ENCODE data around the gene PPP1R15B.
A peak's percentile ranks its signal among the peaks of the same experiment; 100 is the strongest.
"Not testable (repeated sequence)": the region's sequence is repeated elsewhere in the genome, so short reads cannot be mapped to it uniquely, and the experiment has no call there.

PPP1R15B gene

DNA sequence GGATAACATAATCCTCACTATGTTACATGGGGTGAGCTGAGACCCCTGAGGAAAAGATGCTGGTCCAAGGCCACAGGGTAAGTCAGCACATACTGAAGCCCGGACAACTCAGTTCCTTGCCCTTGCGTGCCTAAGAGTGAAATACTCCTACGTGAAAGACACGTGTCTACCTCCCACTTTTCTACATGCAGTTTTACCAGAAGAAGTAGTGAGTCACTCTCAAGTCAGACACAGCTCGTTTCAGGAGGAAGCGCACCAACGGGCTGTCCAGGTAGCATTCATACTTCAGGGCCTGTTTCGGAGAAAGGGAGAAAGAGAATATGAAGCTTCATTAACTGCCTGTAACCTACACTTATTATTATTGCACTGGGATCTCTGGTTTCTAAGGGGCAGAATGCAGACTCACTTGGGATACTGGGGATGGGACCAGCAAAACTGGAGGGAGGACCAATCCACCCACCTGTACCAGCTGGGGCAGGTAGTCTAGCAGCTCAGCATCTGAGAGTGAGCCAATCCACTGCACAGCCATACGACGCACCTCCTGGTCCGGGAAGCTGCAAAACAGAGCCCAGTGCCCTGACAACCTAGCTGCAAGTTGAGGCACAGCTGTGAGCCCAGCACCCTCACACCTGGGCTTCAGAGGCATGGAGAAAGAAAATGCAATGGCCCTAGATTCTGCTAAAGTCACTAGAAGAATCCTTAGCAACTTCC, 32.4 kb upstream of the PPP1R15B start:
- no peak for DNase-seq

DNA sequence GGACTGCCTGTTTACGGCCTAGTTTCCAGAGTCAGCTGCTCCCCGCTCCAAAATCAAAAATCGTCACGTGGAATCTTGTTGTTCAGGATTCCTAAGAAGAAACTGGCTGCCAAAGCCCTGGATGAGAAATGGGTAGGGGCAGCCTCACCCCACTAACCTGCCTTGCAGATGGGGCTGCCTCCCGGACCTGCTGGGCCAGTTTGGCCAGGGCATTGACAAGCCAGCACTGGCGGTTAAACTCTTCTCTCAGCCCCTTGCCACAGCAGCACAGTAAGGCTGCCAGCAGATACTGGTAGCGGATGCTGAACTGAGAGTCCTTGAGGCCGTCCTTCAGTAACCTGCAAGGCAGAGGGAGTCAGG, 31.6 kb upstream of the PPP1R15B start:
- DNase-seq, result no peak

DNA sequence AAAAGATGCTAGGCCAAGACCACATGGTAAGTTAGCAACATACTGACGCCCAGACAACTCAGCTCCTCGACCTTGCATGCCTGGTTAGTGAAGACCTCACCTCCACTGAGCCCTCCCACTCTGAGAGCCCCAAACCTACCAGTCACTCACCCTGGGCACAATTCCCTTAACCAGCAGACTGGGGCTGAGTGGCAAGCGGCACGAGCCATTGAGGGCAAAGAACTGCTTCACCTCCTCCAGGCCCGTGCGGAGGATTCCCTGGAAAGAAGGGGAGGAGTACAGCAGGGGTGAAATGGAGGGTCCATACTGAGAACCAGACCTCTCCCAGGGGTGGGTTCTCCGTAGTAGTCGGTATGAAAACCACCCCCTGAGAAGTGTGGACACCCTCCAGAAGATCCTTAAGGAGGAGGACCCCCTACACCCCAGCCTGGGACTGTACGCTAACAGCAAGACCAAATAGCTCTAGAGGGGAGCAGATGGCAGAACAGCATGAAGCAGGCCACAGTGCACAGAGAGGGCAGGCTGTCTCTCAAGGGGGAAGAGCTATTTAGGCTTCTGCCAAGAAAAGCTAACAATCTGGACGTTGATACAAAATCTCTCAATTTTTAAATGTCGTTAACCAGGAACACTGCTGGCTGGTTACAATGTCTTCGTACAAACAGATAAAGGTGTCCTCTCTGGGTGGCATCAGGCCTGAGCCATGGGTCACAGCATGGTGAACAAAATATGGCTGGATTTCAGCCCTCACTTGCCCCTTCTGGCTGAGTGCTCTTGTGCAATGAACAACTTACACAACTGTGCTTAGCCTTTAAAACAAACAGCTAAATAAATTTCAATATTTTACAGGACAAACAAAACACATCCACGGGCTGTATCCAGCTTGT, 31.0 kb upstream of the PPP1R15B start:
- peak; percentile 71 for DNase-seq

DNA sequence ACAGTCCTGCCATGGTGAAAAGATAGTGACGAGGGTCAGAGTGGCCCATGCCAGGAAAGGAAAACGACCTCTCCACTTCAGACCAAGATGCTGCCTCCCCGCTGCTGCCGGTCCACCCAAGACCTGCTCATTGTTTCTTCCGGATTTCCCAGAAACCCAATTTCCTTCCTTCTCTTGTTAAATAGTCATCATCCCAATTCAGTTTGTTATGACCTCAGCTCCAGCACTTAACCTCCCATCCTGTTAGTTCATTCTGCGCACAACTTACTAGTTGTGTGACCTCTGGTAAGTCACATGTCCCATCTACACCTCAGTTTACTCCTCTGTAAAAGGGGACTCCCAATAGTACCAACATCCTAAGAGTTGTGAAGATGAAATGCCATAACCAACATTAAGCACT, 29.9 kb upstream of the PPP1R15B start:
- no peak for DNase-seq

DNA sequence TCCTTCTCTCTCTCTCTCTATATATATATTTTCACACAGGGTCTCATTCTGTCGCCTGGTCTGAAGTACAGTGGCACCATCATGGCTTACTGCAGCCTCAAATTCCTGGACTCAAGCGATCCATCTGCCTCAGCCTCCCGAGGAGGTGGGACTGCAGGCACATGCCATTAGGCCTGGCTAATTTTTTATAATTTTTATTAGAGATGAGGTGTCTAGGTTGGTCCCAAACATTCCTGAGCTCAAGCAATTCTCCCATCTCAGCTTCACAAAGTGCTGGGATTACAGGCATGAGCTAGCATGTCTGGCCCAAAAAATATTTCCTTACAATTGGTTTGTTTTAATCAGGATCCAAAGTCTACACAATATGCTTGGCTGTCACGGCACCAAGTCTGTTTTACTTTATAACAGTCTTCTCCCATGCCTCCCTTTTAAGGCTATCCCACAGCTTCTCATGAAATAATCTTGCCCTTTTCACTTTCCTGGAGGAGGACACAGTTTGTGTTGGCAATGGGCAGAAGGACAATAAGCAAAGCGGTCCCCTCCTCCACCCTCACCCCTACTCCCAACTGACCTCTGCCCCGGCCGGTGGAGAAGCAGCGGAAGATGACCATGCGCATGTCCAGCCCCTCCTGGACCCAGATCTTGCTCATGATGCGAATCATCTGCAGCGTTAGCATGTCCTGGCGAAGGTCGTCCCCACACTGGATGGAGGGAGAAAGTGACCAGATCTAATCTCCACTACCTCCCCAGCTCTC, 28.2 kb upstream of the PPP1R15B start:
- DNase-seq, result no peak

DNA sequence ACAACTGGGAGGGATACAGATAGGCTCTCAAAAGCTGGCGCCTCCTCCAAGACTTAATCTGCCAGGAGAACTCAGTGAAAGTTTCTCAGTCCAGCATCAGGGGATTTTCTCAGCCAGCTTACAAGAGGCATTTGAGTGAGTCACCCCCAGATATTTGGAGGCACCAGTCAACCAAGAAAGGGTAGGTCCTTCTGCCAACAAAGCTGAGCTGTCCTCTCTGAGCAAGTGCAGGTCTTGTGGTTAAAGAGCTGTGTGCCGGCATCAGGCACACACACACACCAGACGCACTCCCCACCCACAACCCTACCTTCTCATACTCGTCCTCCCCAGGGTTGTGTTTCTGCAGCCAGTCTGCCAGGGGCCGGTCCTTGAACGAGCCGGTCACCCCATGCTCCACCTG, 27.0 kb upstream of the PPP1R15B start:
- DNase-seq, result peak; percentile 36

DNA sequence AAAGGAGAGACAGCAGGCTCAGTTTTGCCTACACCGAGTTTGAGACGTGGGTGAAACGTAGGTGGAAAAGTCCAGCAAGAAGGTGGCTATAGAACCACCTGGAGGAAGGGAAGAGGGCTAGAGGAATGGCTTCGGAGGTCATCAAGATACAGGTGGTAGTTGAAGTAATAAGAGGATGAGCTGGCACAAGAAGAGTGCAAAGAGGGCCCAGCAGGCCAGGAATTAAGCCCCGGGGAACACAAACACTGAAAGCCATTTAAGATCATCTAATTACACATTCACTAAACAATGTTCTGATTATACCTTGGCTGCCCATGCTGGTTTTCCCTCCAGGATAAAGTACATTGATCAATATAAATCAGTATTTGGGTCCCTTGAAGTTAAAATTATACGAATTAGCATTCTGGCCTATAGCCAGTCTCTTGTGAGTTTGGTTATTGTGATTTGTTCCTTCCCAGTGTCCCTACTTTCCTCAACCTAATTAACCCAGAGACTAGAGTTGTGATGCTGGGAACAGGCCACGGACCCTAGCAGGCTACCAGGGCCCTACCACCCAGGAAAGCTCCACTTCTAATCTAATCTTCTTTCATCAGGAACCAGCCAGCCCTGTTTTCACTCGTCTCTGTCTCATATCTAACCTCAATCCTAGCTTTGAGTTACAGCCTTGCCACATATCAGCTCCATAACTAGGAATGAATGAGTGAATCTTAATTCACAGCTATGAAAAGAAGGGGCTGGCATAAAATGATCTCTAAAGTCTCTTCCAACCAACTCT, 26.4 kb upstream of the PPP1R15B start:
- DNase-seq, result no peak

DNA sequence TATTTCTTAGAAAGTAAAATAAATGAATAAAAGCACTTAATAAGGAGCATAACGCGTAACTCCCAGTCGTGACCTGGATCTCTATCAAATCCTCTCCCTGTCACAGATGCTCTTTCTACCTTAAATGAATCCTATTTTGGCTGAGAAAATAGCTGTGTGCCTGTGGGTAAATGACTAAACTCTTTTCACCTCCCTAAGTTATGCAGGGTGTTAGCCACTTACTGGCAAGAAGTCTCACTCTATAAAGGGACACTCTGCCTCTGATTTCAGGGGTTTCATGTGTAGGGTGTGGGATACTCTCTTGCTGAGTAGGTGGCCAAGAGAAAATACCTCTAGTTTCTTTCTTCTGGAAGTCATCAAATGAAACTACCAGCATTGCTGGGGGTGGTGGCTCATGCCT, 24.3 kb upstream of the PPP1R15B start:
- DNase-seq, result no peak

DNA sequence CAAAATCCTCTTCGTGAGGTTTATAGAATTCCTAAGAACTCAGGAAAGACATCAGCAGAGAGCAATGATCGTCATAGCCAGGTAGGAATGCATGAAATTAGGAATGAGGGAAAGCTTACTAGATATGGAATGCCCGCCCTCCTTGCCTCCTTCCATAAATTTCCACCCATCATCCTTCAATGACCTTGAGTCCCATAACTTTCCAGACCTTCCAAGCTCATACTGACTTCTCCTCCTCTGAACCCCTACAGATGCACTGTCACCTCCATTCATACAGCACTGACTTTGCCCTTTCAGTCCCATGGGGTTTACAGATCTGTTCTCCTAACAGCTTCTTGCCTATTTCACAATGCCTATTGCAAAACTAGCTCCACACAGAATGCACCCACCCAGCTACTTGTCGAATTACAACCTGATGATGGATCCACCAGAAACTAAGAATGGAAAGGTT, 23.8 kb upstream of the PPP1R15B start:
- DNase-seq, result no peak

DNA sequence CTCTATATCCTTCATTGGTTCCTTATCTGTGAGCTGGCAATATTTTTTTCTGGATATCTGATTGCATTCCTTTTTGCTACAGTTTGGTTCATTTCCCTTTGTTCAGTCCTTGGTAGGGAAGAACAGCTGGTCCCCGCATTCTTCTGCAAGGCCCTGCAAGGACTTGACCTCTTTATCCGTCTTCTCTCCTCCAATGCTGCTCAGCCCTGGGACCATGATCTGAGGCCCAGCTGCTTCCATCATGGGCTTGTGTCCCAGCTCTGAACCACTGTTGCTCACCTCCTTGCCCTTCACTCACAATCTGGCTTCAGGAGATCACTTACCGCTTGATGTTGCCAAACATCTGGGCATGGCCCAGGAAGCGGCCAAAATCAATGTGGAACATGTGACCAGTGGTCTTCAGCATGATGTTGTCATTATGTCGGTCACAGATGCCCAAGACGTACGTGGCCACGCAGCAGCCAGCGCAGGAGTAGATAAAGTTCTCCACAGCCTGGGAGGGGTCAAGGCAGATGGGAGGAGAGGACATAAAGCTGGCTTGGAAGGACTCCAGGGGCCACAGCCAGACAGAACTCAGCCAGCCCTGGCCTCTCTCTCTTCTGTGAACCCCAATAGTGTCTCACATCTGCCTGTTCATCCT, 22.6 kb upstream of the PPP1R15B start:
- DNase-seq, result no peak

DNA sequence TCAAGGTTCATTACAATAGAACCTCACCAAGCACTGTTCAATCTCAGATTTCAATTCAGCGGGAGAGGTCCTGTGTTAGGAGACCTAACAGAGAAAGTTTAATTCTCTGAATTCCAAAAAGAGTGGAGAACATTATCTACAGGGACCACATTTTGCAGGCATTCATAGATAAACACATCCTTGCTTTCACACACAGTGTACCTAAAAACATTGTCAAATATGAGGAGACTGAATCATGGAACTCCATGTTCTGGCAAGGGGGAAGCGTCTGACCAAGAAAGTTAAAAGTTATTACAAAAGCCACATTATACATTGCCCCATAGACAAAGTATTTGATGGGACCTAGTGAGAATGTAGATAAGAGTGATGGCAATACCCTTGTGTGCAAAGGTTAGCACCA, 21.1 kb upstream of the PPP1R15B start:
- DNase-seq, result no peak

DNA sequence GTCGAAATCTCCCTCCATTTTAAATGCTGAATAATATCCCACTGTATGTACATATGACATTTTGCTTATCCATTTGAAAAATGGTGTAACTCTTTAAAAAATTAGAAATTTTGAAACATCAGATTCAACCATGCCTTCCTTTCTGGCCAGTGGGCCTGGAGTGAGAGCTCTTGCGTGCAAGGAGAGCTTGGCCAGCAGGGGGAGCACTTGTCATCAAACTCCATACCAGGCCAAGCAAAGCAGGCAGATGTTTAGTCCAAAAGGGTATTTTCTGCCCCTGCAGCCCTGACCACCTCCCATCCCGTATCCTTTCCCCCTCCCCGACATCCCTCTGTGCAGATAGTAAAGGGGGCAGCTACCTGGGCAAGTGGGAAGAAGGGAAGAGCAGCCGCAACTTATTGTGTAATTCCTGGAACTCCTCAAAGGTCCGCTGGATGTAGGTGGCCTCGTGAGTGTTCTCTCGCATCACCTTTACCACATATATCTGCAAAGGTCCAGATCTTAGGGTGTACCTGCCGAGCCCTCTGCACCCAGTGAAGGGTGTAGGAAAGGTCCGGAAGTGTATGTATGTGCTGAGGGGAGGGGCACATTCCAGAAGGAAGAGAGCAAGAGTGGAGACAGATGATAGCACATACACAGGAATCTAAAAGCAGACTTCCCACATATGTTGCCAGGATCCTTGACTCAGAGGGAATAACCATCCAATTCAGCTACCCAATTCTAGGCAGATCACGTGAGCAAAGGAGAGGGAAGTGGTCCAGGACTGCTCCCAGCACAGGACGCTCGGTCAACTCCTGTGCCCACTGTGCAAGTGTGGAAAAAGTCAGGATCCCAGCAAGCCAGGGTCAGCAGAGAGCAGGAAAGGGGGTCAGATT, 19.9 kb upstream of the PPP1R15B start:
- DNase-seq, result peak; percentile 56

DNA sequence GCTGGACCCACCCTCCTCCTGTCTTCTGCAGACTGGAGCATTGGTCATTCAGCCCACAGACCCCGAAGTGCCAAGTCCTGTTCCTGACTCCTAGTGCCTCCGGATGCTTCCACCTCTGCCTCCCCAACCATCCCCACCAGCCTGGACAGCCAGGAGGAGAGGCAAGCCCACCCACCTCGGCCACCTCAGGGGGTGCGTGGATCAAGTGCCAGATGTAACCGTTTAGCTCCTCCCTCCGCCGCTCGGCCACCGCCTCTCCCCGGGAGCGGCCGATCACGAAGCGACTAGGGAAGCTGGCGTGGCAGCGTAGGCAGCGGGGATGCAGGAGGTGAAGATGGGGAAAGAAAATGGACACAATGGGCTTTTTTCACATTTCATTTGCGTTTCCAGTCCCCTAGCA, 18.1 kb upstream of the PPP1R15B start:
- no peak for DNase-seq

DNA sequence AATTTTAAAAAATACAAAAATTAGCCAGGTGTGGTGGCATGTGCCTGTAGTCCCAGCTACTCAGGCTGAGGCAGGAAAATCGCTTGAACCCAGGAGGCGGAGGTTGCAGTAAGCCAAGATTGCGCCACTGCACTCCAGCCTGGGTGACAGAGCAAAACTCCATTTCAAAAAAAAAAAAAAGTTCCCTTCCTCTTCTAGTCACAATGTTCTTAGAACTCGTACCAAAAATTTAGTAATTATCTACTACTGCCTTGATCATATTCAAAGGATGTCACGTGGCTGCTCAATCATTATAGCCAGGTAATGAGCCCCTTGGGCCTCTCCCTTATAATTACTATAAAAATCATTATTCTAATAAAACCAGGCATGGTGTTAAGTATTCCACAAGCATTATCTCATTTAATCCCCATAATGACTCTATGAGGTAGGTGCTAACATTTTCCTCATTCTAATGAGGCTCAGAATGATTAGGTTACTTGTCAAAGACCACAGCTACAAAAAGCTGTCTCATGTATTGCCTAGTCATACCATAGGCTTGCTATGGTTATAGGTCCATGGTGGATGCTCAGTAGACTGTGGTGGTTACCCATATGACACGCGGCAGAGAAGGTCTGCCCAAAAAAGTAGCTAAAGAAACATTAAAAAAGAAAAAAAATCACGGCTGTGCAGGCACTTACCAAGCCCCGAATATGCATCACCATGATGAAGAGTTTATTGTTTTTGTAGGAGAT, 15.5 kb upstream of the PPP1R15B start:
- DNase-seq, result no peak

DNA sequence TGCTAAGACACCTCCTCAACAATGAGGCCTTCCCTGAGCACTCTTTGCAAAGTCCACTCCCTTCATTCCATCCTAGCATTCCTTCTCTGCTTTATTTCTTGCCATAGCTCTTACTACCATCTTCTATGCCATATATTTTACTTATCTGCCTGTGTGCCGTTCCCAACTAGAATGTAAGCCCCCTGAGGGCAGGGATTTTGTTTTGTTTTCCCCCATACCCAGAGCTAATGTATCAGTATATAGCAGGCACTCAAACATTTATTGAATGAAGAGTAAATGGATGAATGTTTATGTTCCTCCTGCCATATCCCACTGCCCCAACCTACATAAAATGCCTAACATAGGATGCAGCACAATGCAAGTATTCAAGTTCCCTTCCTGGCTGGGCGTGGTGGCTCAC, 14.9 kb upstream of the PPP1R15B start:
- DNase-seq, result no peak

DNA sequence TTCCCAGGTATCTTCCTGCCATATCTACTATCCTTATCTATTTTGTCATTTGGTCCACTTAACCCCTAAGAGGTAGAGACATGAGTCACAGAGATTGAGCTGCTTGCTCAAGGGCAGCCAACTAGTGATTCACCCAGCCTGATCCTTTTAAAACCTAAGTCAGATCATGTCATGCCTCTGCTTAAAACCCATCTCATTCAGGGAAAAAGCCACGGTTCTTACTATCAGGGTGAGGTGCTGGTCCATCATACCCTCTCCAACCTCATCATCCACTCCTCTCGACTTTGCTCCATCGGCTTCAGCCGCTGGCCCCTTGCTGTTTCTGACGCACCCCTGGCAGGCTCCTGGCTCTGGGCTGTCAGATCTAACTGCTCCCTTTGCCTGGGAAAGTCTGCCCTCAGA, 14.4 kb upstream of the PPP1R15B start:
- DNase-seq, result no peak

DNA sequence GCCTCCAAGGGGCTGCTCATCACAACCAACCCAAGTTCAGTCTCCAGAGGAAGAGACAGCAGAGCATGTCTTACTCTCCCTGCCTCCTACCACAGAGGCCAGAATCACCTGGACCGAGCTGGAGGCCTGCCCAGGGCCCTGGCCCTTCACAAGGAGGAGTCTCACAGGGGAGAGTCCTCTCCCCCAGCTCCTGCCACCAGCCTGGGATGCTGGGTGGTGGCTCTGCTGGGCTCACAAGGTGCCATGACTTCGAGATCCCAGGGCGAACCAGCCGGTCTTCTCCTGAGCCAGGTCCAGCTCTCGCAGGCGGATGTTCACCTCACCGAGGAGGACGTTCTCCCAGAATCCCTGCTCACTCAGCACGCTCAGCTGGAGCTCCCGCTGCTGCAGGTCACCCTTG, 13.0 kb upstream of the PPP1R15B start:
- no peak for DNase-seq

DNA sequence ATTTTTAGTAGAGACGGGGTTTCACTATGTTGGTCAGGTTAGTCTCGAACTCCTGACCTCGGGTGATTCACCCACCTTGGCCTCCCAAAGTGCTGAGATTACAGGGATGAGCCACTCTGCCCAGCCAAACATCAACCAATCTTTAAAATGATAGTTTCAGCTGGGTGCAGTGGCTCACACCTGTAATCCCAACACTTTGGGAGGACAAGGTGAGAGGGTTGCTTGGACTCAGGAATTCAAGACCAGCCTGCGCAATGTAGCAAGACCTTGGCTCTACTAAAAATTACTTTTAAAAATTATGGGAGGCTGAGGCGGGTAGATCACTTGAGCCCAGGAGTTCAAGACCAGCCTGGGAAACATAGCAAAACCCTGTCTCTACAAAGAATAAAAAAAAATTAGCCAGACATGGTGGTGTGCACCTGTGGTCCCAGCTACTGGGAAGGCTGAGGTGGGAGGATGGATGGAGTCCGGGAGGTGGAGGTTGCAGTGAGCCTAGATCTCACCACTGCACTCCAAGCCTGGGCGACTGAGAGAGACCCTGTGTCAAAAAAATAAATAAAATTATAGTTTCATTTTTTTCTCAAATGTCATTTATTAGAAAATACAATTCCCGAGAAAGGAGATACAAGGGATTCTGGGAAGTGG, 10.6 kb upstream of the PPP1R15B start:
- not testable (repeated sequence) for DNase-seq

DNA sequence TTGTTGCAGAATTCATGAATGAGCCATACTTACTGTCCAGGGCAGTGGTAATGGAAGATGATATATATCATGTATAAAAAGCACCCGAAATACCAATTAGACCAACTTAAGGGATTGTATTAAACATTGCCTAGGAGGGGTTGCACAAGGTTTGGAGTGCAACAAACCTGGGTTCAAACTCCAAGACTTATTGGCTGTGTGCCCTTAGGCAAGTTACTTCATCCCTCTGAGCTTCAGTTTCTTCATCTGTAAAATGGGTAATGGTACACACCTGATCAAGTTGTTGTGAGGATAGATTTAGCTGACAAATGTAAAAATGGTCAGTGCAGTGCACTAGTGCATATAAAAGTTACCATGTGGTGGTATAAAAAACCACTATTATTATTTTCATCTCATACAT, 9.8 kb upstream of the PPP1R15B start:
- no peak for DNase-seq

Data from NCI-H446 treated with DMSO at 0.1 percent for 48 hours (cell line).